WTC11 (cell line): ENCODE data around the gene EP400. TPM values are rescaled to one million over a fixed set of nuclear protein-coding genes. Genes with fewer than 3 reads are reported as not detected.
A peak's percentile ranks its signal among the peaks of the same experiment; 100 is the strongest.

Source experiments
- ATAC-seq: fragments of 200-7000 bp; cut with Tn5 transposase; 2 replicates; pipeline ENCODE4 v1.10.0; 2021; ENCODE audit warnings: mild to moderate bottlenecking, moderate library complexity
- CTCF ChIA-PET: fragments of 300-600 bp; sonication (Branson Sonifier 250); formaldehyde crosslinking; loops from one replicate; lab custom pipeline; 2021; ENCODE audit warnings: antibody characterized with exemption; lab: Charles Lee
- POLR2A ChIA-PET: fragments of 350-600 bp; sonication (Branson Sonifier 250); formaldehyde crosslinking; loops from one replicate; lab custom pipeline; 2021; ENCODE audit warnings: antibody characterized with exemption; lab: Charles Lee
- DNase-seq: peaks from one replicate; pipeline ENCODE4 v3.0.0; 2021; ENCODE audit warnings: low spot score
- H3K27ac Mint-ChIP-seq: 2 replicates; pipeline ENCODE4 v1.8.0; 2021; ENCODE audit warnings: mixed read lengths
- H3K27me3 Mint-ChIP-seq: 2 replicates; pipeline ENCODE4 v1.8.0; 2021; ENCODE audit warnings: low read depth, mild to moderate bottlenecking, moderate library complexity, mixed read lengths
- H3K36me3 Mint-ChIP-seq: 2 replicates; pipeline ENCODE4 v1.8.0; 2021; ENCODE audit warnings: mixed read lengths
- H3K4me1 Mint-ChIP-seq: 2 replicates; pipeline ENCODE4 v1.8.0; 2022; ENCODE audit warnings: mixed read lengths
- H3K4me3 Mint-ChIP-seq: 2 replicates; pipeline ENCODE4 v1.8.0; 2021; ENCODE audit warnings: mild to moderate bottlenecking, moderate library complexity, mixed read lengths
- H3K9me3 Mint-ChIP-seq: 2 replicates; pipeline ENCODE4 v1.8.0; 2021; ENCODE audit warnings: mixed read lengths
- ELF4 ChIP-seq: sonication (generic); formaldehyde crosslinking; IDR thresholded peaks from 2 replicates; pipeline ENCODE4 v1.8.1; 2022; ENCODE audit warnings: low read depth, mild to moderate bottlenecking, moderate library complexity, missing genetic modification reagents
- GABPB1 ChIP-seq: sonication (generic); formaldehyde crosslinking; IDR thresholded peaks from 2 replicates; pipeline ENCODE4 v1.8.1; 2023; ENCODE audit warnings: mild to moderate bottlenecking, missing genetic modification reagents
- GTF2I ChIP-seq: fragments of 250-450 bp; sonication (Bioruptor Pico); conservative IDR thresholded peaks from 2 replicates; pipeline ENCODE4 v1.4.0; 2021; ENCODE audit warnings: mild to moderate bottlenecking
- JUN ChIP-seq: sonication (generic); formaldehyde crosslinking; IDR thresholded peaks from 2 replicates; pipeline ENCODE4 v1.8.0; 2023; ENCODE audit warnings: mild to moderate bottlenecking, missing genetic modification reagents
- NR2C2 ChIP-seq: sonication (generic); formaldehyde crosslinking; IDR thresholded peaks from 2 replicates; pipeline ENCODE4 v1.8.0; 2022; ENCODE audit warnings: mild to moderate bottlenecking, missing genetic modification reagents
- PRDM15 ChIP-seq: sonication (generic); formaldehyde crosslinking; IDR thresholded peaks from 2 replicates; pipeline ENCODE4 v1.8.0; 2022; ENCODE audit warnings: missing genetic modification reagents
- PRRX2 ChIP-seq: fragments of 250-450 bp; sonication (Bioruptor Pico); IDR thresholded peaks from 2 replicates; pipeline ENCODE4 v1.8.0; 2021; ENCODE audit warnings: mild to moderate bottlenecking
- SMAD3 ChIP-seq: sonication (generic); formaldehyde crosslinking; IDR thresholded peaks from 2 replicates; pipeline ENCODE4 v1.8.0; 2022; ENCODE audit warnings: missing genetic modification reagents, mild to moderate bottlenecking, borderline replicate concordance
- SMAD4 ChIP-seq: sonication (generic); formaldehyde crosslinking; IDR thresholded peaks from 2 replicates; pipeline ENCODE4 v1.8.0; 2022; ENCODE audit warnings: mild to moderate bottlenecking, missing genetic modification reagents
- SOX15 ChIP-seq: fragments of 250-450 bp; sonication (Bioruptor Pico); IDR thresholded peaks from 2 replicates; pipeline ENCODE4 v1.9.0; 2021; ENCODE audit warnings: mild to moderate bottlenecking
- STAT6 ChIP-seq: sonication (generic); formaldehyde crosslinking; conservative IDR thresholded peaks from 2 replicates; pipeline ENCODE4 v1.8.1; 2023; ENCODE audit warnings: mild to moderate bottlenecking, low read depth, missing genetic modification reagents, moderate library complexity
- TEAD1 ChIP-seq: sonication (generic); formaldehyde crosslinking; IDR thresholded peaks from 2 replicates; pipeline ENCODE4 v1.8.0; 2022; ENCODE audit warnings: mild to moderate bottlenecking, missing genetic modification reagents
- ZNF138 ChIP-seq: sonication (generic); formaldehyde crosslinking; conservative IDR thresholded peaks from 2 replicates; pipeline ENCODE4 v1.8.1; 2022; ENCODE audit warnings: mild to moderate bottlenecking, moderate library complexity, missing genetic modification reagents
- ZNF281 ChIP-seq: sonication (generic); formaldehyde crosslinking; IDR thresholded peaks from 2 replicates; pipeline ENCODE4 v1.8.0; 2023; ENCODE audit warnings: mild to moderate bottlenecking, missing genetic modification reagents
- ZNF425 ChIP-seq: fragments of 250-450 bp; sonication (Bioruptor Pico); conservative IDR thresholded peaks from 2 replicates; pipeline ENCODE4 v1.9.0; 2021; ENCODE audit warnings: mild to moderate bottlenecking
- ZNF671 ChIP-seq: fragments of 250-450 bp; sonication (Bioruptor Pico); IDR thresholded peaks from 2 replicates; pipeline ENCODE4 v1.8.0; 2021; ENCODE audit warnings: mild to moderate bottlenecking
- total RNA-seq: library from RNA; stranded (reverse); gene quantifications from 3 replicates; pipeline ENCODE4 v1.2.3, GENCODE V29; 2021
- TF ChIP-seq, protein P1 (sequence below): sonication (generic); formaldehyde crosslinking; IDR thresholded peaks from 2 replicates; pipeline ENCODE4 v1.8.1; 2022; ENCODE audit warnings: mild to moderate bottlenecking, missing genetic modification reagents, moderate library complexity, borderline replicate concordance
- TF ChIP-seq, protein P2 (sequence below): sonication (generic); formaldehyde crosslinking; IDR thresholded peaks from 2 replicates; pipeline ENCODE4 v1.8.1; 2023; ENCODE audit warnings: mild to moderate bottlenecking, missing genetic modification reagents

The EP400 gene
- total RNA-seq, 1 experiment from 2014 or later = 75.8 TPM

DNA sequence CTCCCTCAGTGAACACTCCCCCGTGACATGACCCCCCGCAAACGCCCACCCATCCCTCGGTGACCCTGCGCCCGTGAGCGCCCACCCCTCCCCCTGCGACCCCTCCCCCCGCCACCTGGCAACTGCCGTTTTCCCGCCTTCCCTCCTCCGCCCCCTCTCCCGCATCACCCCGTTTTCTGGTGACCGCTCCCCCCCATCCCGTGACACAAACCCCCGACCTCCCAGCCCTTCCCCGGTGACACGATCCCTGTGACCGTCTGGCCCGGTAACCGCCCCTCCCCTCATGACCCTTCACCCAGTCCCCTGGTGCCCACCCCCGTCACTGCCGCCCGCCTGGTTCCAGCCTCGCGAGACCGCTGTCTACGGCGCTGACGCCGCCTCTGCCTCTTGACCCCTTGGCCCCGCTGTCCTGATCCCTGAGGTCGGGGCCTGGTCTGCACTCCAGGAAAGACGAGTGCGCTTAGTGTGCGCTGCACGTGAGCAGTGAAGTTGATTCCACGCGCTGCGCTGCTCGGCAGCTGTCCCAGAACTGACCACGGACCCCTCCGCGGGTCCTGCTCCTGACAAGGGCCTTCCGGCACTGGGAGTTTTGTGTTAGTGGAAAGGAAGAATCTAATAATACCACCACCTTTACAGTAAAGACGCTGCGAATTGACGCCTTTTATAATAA is 135.0 kb downstream of the EP400 start:
- TF ChIP-seq GTF2I = no peak
- TF ChIP-seq SMAD4 = no peak
- no peak for TF ChIP-seq SOX15
- no peak for TF ChIP-seq ELF4 (CRISPR knock-in tag)
- TF ChIP-seq PRDM15 = no peak
- TF ChIP-seq ZNF671 (CRISPR knock-in tag) = no peak
- TF ChIP-seq JUN (CRISPR knock-in tag) = no peak
- TF ChIP-seq NR2C2 (CRISPR knock-in tag) = no peak
- TF ChIP-seq TEAD1 (CRISPR knock-in tag) = no peak
- CTCF ChIA-PET = no interaction called here
- Mint-ChIP-seq H3K27me3 (peaks cover 4% of the 10 kb centered on the region; the same call in 1 of the 2 replicates), H3K27ac (peak overlapping the region; percentile 87), H3K9me3 (0 out of 2 replicates have a peak, but pooled peaks cover 3% of the 10 kb centered on the region), H3K36me3 (peaks cover 22% of the 10 kb centered on the region), H3K4me3 (peak overlapping the region; percentile 88), H3K4me1 (peaks cover 18% of the 10 kb centered on the region)
- POLR2A ChIA-PET = no interaction called here
- ATAC-seq = peak; percentile 61
- DNase-seq = peak; percentile 68

DNA sequence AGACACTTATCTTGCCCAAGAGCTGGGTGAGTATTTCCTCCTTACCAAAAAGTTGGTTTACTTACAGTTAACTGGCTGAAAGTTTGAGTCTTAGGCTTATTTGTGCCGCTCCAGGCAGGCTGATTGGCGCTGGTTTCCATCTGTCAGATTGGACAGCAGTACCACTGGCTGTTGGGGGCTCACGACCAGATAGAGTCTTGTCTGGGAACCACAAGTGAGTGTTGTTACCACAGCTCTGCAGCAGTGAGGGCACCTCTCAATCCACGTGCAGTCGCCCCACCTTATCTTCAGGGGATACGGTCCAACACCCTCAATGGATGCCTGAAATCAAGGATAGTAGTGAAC is 135.5 kb downstream of the EP400 start:
- TF ChIP-seq ZNF138 (CRISPR knock-in tag) (no peak), GABPB1 (no peak), PRRX2 (CRISPR knock-in tag) (no peak), STAT6 (CRISPR knock-in tag) (no peak)
- Mint-ChIP-seq H3K27me3 (peaks cover 4% of the 10 kb centered on the region; the same call in 1 of the 2 replicates), H3K9me3 (0 out of 2 replicates have a peak, but pooled peaks cover 3% of the 10 kb centered on the region), H3K4me3 (peak overlapping the region; percentile 88), H3K27ac (peak overlapping the region; percentile 87), H3K4me1 (peaks cover 18% of the 10 kb centered on the region), H3K36me3 (peaks cover 26% of the 10 kb centered on the region)
- no peak for ATAC-seq
- POLR2A ChIA-PET = no interaction called here
- CTCF ChIA-PET = no interaction called here
- DNase-seq = no peak

DNA sequence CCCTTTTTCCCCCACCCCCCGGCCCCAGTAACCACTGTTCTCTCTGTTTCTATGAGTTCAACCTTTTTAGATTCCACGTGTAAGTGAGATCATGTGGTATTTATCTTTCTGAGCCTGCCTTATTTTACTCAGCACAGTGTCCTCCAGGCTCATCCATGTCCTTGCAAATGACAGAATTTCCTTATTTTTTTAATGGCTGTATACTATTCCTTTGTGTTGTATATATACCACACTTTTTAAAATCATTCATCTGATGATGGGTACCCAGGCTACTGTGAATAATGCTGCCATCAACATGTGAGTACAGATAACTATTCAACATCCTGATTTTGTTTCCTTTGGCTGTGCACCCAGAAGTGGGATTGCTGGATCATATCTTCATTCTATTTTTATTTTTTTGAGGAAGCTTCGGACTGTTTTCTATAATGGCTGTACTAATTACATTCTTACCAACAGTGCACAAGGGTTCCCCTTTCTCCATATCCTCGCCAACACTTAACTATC is 139.7 kb downstream of the EP400 start:
- peaks cover 12% of the 10 kb centered on the region for H3K4me1 Mint-ChIP-seq
- TF ChIP-seq ELF4 (CRISPR knock-in tag) (no peak), ZNF281 (CRISPR knock-in tag) (no peak), ZNF425 (CRISPR knock-in tag) (no peak), SMAD3 (no peak)
- TF ChIP-seq, protein P1, sequence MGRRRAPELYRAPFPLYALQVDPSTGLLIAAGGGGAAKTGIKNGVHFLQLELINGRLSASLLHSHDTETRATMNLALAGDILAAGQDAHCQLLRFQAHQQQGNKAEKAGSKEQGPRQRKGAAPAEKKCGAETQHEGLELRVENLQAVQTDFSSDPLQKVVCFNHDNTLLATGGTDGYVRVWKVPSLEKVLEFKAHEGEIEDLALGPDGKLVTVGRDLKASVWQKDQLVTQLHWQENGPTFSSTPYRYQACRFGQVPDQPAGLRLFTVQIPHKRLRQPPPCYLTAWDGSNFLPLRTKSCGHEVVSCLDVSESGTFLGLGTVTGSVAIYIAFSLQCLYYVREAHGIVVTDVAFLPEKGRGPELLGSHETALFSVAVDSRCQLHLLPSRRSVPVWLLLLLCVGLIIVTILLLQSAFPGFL (CRISPR knock-in tag) = no peak
- TF ChIP-seq, protein P2, sequence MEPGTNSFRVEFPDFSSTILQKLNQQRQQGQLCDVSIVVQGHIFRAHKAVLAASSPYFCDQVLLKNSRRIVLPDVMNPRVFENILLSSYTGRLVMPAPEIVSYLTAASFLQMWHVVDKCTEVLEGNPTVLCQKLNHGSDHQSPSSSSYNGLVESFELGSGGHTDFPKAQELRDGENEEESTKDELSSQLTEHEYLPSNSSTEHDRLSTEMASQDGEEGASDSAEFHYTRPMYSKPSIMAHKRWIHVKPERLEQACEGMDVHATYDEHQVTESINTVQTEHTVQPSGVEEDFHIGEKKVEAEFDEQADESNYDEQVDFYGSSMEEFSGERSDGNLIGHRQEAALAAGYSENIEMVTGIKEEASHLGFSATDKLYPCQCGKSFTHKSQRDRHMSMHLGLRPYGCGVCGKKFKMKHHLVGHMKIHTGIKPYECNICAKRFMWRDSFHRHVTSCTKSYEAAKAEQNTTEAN (CRISPR knock-in tag) = no peak

More for the DNA sequence above, 139.7 kb downstream of the EP400 start:
- peaks cover 50% of the 10 kb centered on the region for H3K36me3 Mint-ChIP-seq
- no peak for DNase-seq
- H3K27me3 Mint-ChIP-seq = no peaks in the 10 kb centered on the region
- H3K9me3 Mint-ChIP-seq = peaks cover 4% of the 10 kb centered on the region; the same call in 1 of the 2 replicates
- ChIA-PET POLR2A (no interaction called here), CTCF (no interaction called here)
- H3K4me3 Mint-ChIP-seq = no peak overlapping the region
- H3K27ac Mint-ChIP-seq = no peak overlapping the region
- ATAC-seq = no peak
